HG03103 (cell line): ENCODE data around the gene VAMP8.
"Not testable (repeated sequence)": the region's sequence is repeated elsewhere in the genome, so short reads cannot be mapped to it uniquely, and the experiment has no call there.

Experiments used
- ATAC-seq: cut with Tn5 transposase; IDR thresholded peaks from one replicate; pipeline ENCODE4 v1.9.1; 2021; ENCODE audit warnings: low read depth; ENCODE audit not compliant: unreplicated experiment

Gene VAMP8

GRCh38 chr2:85577386-85578242 lies at the start of gene VAMP8:
Gene VAMP8 (plus strand): TSS chr2:85577586. CDS start chr2:85577647, 61 bp downstream.
- ATAC-seq: peak; percentile 38

DNA sequence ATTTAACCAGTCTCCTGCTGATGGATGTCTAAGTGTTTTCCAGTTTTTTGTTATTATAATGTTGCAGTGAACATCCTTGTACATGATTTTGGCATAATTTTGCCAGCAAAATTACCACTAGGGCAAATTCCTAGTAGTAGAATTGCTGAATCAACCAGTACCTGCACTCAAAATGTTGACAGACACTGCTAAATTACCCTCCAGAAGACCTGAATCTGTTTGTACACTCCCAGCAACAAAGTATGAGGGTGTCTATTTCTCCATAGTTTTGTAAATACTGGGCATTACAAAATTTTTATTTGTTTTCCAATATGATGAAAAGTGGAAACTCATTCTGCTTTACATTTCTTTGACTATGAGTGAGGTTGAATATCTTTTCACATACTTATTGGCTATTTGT lies 49.6 kb upstream of the VAMP8 start:
- ATAC-seq: no peak

- ATAC-seq: no peak
Measured at GRCh38 chr2:85528355-85528754, 49.0 kb upstream of the VAMP8 start.

DNA sequence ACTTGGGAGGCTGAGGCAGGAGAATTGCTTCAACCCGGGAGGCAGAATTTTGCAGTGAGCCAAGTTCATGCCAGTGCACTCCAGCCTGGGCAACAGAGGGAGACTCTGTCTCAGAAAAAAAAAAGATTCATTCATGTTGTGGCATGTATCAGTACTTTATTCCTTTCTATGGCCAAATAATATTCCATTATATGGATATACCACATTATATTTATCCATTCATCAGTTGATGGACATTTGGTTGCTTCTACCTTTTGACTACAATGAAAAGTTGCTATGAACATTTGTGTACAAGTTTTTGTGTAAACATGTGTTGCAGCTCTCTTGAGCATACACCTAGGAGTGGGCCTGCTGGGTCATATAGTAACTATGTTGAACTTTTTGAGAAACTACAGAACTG lies 47.6 kb upstream of the VAMP8 start:
- no peak for ATAC-seq

GRCh38 chr2:85531589-85531988 lies 45.8 kb upstream of the VAMP8 start:
- ATAC-seq: no peak

- no peak for ATAC-seq
Measured at GRCh38 chr2:85534099-85534498, 43.3 kb upstream of the VAMP8 start.

DNA sequence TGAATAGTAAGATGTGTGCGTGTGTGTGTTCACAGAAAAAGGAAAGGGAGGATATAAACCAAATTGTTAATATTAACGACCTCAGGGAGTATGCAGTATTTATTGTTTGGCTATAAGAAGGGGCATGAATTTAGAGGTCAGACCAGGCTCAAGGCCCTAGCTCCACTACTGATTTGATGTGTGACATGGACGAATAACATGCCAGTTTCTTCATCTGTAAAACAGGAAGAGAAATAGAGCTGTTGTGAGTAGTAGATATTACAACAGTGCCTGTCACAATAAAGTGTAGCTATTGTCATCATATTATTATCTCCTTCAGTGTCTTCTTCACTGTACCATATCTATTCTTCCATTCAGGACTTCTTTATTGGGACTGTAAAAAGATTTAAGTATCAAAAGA lies 42.5 kb upstream of the VAMP8 start:
- no peak for ATAC-seq

GRCh38 chr2:85536479-85536878 lies 40.9 kb upstream of the VAMP8 start:
- no peak for ATAC-seq

GRCh38 chr2:85537600-85538506 lies 39.5 kb upstream of the VAMP8 start:
- ATAC-seq: no peak

DNA sequence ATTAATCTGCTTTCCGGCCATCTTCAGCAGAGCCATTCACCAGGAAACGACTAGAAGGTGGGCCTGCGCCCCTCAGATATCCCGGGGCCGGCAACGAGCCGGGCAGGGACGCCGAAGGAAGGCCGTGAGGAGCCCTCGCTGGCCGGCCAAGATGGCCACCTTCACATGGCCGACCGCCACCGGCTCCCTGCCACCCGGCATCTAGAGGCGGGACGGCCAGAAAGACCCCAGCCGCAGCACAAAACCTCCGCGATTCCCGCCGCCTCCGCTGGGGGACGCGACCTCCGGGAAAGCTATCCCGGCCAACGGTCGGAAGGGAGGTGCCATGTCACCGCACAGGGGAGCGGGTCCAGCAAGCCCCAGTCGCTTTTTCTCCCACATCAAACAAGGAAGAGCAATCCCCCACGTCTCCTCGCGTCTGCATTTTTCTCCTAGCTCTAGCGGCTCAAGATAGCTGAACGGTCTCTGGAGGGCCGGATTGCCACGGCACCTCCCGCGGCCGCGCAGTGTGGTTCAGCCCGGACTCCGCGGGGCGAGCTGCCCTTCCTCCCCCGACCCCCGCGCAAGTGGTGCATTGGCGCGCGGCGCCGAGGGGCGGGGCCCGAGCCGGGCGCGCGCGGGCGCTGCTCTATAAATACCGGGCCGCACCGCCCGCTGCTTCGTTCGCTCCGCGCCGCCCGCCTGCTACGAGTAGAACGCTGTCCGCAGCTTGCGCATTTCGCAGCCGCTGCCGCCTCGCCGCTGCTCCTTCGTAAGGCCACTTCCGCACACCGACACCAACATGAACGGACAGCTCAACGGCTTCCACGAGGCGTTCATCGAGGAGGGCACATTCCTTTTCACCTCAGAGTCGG lies 38.7 kb upstream of the VAMP8 start, which contains the start of gene MAT2A:
TSS of gene MAT2A (plus strand) at position 662 of the 854 bp plus-strand sequence. CDS start at position 782, 120 bp downstream.
- peak; percentile 57 for ATAC-seq

- peak; percentile 27 for ATAC-seq
Measured at GRCh38 chr2:85539361-85540132, 37.8 kb upstream of the VAMP8 start.

- ATAC-seq: no peak
Measured at GRCh38 chr2:85540133-85540648, 37.2 kb upstream of the VAMP8 start.

DNA sequence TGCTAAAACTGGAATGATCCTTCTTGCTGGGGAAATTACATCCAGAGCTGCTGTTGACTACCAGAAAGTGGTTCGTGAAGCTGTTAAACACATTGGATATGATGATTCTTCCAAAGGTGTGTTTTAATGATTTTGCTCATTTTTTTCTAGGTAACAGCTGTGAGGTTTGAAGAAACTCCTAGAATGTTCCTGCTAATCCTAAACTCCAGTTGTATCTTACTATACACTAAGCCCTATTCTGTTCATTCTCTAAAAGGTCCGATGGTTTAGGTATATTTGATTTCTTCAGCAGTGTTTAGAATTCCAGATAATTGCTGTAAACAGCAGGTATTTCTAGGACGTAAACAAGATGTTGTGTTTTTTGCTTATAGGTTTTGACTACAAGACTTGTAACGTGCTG lies 36.1 kb upstream of the VAMP8 start:
- ATAC-seq: no peak

- ATAC-seq: no peak
Measured at GRCh38 chr2:85541753-85542457, 35.5 kb upstream of the VAMP8 start.

DNA sequence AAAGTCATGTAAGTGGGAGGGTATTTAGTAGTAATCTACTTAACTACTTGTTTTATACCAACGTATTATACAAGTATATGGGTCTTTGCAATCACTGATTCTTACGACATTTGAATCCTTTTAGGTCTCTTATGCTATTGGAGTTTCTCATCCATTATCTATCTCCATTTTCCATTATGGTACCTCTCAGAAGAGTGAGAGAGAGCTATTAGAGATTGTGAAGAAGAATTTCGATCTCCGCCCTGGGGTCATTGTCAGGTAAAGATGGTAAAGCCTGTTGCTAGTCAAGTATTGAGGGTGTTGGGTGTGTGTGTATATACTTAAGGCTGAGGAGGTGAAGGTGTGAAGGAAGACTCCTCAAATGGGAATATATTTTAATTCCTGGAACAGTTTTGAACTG lies 34.6 kb upstream of the VAMP8 start:
- ATAC-seq: no peak

DNA sequence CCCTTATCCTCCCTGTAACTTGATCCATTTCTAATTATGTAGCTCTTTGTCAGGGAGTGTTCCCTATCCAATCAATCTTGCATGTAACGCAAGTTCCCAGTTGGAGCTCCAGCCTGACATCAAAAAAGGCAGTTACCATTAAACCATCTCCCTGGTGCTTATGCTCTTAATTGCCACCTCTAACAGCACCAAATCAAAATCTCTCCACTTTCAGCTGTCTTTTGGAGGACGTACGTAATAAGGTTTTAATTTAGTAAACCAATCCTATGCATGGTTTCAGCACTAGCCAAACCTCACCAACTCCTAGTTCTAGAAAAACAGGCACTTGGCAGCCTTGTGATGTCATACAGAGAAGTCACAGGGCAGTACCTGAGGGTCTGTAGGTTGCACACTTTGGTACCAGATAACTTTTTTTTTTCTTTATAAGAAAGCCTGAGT lies 33.1 kb upstream of the VAMP8 start:
- not testable (repeated sequence) for ATAC-seq

DNA sequence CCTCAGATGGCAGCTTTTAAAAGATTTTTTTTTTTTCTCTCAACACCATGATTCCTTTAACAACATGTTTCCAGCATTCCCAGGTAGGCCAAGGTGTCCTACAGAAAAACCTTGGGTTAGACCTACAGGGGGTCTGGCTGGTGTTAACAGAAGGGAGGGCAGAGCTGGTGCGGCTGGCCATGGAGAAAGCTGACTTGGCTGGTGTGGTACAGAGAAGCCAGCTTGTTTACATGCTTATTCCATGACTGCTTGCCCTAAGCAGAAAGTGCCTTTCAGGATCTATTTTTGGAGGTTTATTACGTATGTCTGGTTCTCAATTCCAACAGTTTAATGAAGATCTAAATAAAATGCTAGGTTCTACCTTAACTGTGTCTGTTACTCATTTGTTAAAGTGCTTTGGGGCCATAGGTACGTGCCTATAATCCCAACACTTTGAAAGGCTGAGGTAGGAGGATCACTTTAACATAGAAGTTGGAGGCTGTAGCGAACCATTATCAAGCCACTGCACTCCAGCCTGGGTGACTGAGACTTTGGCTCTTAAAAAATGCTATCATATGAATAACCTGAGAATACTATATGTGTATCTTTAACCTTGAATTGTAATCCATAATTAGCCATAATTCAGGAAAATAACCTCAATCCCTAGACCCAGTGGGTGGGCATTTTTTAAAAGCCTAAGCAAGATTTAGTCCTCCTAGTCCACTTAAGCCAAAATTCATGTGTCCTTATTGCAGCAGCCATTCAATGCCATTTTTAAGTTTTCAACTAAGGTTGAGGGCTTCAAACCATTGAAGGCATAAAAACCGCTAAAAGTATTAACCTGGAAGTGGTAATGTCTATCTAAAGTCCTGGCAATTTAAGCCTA lies 32.2 kb upstream of the VAMP8 start:
- not testable (repeated sequence) for ATAC-seq

GRCh38 chr2:85545780-85546240 lies 31.6 kb upstream of the VAMP8 start:
- ATAC-seq: no peak
